ENCODE results near the gene SLC28A2.
A peak's percentile ranks its signal among the peaks of the same experiment; 100 is the strongest.
"Not testable (repeated sequence)": the region's sequence is repeated elsewhere in the genome, so short reads cannot be mapped to it uniquely, and the experiment has no call there.

SLC28A2 gene

DNA sequence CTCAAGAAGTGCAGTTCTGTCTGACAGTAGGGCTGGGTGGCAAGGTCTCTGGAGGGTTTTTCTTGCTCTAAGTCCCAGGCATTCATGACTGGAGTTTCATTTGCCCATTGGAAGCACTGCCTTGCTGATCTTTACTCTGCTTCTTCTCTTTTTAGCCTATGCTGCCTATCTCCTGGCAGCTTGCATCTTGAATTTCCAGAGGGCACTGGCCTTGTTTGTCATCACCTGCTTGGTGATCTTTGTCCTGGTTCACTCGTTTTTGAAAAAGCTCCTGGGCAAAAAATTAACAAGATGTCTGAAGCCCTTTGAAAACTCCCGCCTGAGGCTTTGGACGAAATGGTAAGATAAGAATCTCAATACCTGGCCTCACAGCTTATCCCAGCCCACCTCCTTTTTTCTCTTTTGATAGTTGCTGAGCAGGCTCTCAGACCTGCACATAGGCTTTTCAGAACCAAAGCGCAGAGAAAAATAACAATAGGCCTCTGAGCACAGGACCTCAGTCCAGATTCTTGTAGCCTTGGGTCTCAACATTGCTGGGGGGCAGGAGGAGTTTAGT, 10.9 kb downstream of the SLC28A2 start:
- DNase-seq: no peak

GRCh38 chr15:45263854-45264253, 11.8 kb downstream of the SLC28A2 start:
- no peak for DNase-seq

- no peak for DNase-seq
Measured at GRCh38 chr15:45265506-45265905, 13.5 kb downstream of the SLC28A2 start.

- no peak for DNase-seq
Measured at GRCh38 chr15:45268135-45268534, 16.1 kb downstream of the SLC28A2 start.

DNA sequence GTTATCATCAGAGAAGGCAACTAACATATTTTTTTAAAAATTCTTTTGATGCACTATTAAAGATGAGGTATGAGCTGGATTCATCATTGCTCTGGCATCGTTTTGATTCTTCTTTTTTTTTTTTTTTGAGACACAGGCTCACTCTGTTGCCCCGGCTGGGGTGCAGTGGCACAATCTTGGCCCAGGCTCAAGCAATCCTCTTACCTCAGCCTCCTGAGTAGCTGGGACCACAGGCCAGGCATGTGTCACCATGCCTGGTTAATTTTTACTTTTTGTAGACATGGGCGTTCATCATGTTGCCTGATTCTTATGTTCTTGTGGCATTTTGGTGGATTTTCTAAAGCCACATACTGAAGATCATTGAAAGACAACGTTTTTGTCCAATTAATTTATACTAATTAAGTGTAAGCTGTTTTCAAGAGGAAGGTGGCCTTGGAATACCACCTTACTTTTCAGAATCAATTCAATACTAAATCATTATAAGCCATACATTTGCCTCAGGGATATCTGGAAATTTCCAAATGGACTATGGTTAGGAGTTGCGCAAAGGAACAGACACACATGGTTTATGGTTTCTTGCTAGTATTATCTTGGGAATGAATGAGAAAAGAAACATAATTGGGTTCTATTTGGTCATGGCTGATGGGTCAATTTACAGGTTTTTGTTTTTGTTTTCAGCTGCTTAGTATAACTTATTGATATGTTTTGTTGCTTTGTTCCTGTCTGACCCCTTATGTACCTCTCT, 22.8 kb downstream of the SLC28A2 start:
- no peak for DNase-seq

DNA sequence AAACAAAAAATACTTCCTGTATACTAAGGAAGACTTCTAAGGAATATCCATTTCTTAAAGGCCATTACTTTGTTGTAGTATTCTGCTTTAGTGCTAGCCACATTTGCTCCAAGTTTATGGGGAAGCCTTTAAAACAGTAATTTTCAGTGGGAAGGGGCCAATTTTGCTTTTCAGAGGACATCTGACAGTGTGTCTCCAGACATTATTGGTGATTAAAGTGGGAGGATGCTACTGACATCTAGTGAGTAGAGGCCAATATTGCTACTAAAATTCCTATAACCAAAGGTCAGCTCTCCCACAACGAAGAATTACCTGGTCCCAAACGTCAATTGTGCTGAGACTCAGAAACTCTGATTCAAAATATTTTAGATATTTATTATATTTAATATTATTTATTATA, 24.8 kb downstream of the SLC28A2 start:
- DNase-seq: no peak

- peak; percentile 78 for DNase-seq
Measured at GRCh38 chr15:45279024-45279698, 27.1 kb downstream of the SLC28A2 start.

DNA sequence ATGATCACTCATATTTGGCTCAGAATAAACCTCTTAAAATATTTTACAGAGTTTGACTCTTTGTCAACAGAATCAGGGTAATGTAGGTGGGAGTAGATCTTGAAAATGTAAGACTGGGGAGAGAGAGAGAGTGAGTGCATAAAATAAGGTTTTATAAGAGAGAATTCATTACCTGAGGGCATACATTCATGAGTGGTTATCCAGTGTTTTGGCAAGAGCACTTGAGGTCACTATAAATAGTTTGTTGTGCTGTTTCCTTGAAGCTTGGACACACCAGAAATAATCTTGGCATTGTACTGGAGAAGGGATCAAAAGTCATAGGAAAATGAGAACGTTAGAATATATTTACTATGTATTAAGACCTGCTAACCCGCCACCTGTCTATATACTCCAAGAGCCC, 33.4 kb downstream of the SLC28A2 start:
- no peak for DNase-seq

- peak; percentile 41 for DNase-seq
Measured at GRCh38 chr15:45287390-45287956, 35.4 kb downstream of the SLC28A2 start.

GRCh38 chr15:45288947-45289346, 36.9 kb downstream of the SLC28A2 start:
- DNase-seq: no peak

- no peak for DNase-seq
Measured at GRCh38 chr15:45291822-45292582, 40.0 kb downstream of the SLC28A2 start.

GRCh38 chr15:45293326-45293725, 41.3 kb downstream of the SLC28A2 start:
- not testable (repeated sequence) for DNase-seq

GRCh38 chr15:45298964-45299378, 46.9 kb downstream of the SLC28A2 start:
- DNase-seq: not testable (repeated sequence)

- no peak for DNase-seq
Measured at GRCh38 chr15:45304711-45305110, 52.7 kb downstream of the SLC28A2 start.

DNA sequence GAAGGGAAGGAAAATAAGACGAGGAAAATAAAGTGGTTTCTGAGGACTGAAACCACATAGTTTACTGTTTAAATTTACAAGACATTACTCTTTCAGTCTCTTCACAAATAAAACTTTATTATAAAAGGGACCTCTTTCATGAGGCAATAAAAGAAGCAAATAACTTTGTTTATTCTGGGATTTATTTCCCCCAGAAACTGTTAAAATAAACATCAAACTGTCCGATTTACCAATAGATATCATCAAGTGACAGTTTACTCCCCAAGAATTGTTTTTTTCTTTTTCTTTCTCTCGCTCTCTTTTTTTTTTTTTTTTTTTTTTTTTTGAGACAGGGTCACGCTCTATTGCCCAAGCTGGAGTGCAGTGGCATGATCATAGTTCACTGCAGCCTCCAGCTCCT, 54.1 kb downstream of the SLC28A2 start:
- no peak for DNase-seq

- DNase-seq: no peak
Measured at GRCh38 chr15:45307230-45307924, 55.3 kb downstream of the SLC28A2 start.

GRCh38 chr15:45314117-45314516, 62.1 kb downstream of the SLC28A2 start:
- DNase-seq: not testable (repeated sequence)

GRCh38 chr15:45314960-45315359, 62.9 kb downstream of the SLC28A2 start:
- no peak for DNase-seq

DNA sequence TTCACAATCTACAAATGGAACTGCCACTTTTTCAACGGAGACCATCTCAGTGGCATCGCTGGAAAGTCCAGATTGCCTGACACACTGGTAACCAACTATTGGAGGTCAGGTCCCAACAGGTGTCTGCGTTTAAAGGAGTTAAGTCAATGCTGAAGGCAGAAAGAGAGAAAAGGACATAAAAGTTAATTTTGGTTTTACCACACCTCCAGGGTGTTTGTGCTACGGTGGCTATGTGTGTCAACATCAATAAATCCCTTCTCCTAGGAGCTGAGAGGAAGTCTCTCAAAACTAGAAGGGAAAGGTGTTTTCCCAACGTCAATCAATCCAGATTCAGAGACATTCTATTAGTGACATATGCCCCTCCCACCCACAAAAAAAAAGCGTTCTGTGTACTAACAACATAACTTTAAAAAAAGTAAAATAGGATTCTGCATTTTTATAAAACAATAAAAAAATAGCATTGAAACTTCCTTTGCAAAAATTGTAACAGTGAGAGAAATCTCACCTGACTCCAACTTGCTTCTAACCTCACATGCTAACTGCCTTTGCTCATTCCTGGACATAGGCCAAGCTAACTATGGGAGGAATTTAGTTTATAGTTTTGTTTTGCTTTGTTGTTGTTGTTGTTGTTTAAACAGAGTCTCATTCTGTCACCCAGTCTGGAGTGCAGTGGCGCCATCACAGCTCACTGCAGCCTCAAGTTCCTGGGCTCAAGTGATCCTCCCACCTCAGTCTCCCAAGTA, 67.6 kb downstream of the SLC28A2 start:
- DNase-seq: no peak

DNA sequence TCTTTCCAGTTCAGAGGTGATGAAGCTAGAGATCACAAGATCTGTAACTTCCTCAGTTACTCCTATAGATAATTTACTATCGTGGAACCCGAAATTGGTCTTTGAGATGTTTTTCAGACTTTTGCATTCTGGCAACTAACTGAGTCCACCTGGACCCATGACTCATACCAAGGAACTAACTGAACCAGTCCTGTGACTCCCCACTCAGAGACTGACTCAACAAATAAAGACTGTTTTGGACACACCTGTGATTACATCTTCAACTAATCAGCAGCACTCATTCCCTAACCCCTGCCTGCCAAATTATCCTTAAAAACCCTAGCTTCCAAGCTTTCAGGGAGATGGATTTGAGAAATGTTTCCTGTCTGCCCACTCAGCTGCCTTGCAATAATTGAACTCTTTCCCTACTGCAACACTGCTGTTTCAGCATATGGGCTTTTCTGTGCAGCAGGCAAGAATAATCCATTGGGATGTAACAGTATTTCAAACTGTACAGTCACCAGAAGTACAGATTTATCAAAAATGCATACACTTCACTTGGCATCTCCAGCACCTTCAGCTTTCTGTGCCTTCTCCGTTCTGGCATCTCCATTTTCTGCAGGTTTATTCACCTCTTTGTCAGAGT, 68.7 kb downstream of the SLC28A2 start:
- DNase-seq: no peak

GRCh38 chr15:45326280-45326679, 74.2 kb downstream of the SLC28A2 start:
- no peak for DNase-seq
